ENCODE measurements around the gene DCTPP1. TPM values are rescaled to one million over a fixed set of nuclear protein-coding genes. Genes with fewer than 3 reads are reported as not detected.
A peak's percentile ranks its signal among the peaks of the same experiment; 100 is the strongest.

The DCTPP1 gene
- total and polyA plus RNA-seq, 9 of the 15 experiments (the other 6 are each of a cell fraction or from before 2014, with no cell fraction given): 45.0 to 132 (median 80.6) TPM

- TF ChIP-seq CTBP1 (IDR thresholded peaks at IDR 0.05; ENCODE audit: borderline replicate concordance) (no peak), SMARCA4 (IDR thresholded peaks at IDR 0.05) (peak; percentile 86), ERF (CRISPR knock-in tag; IDR thresholded peaks at IDR 0.05) (no peak), FOXK1 (CRISPR knock-in tag; IDR thresholded peaks at IDR 0.05; ENCODE audit: borderline replicate concordance) (no peak), ILF3 (IDR thresholded peaks at IDR 0.05; ENCODE audit: borderline replicate concordance) (no peak), KLF16 (IDR thresholded peaks at IDR 0.05) (peak; percentile 78), FOXA1 (IDR thresholded peaks at IDR 0.05; ENCODE audit: borderline replicate concordance) (no peak), SAP30 (IDR thresholded peaks at IDR 0.05; ENCODE audit: borderline replicate concordance, insufficient read depth, low read depth, low read length, poor library complexity, severe bottlenecking) (no peak), TCF7 (IDR thresholded peaks at IDR 0.05; ENCODE audit: borderline replicate concordance) (no peak), ZMIZ1 (IDR thresholded peaks at IDR 0.05; ENCODE audit: low read depth in 2 of 2, low read length in 2 of 2) (0 out of 4 replicates have a peak, but pooled peaks of 1 of the 2 experiments have one; percentile 18), ARID3A (IDR thresholded peaks at IDR 0.05; ENCODE audit: borderline replicate concordance, low read depth, low read length) (no peak), ETS2 (tag; IDR thresholded peaks at IDR 0.05; ENCODE audit: borderline replicate concordance, poor library complexity, severe bottlenecking) (no peak), CBX5 (IDR thresholded peaks at IDR 0.05; ENCODE audit: borderline replicate concordance, low read depth) (no peak), POLR3A (IDR thresholded peaks at IDR 0.05; ENCODE audit: borderline replicate concordance, extremely low read depth, insufficient read depth, insufficient read length) (no peak), GTF2A2 (tag; IDR thresholded peaks at IDR 0.05) (no peak), FOXO4 (CRISPR knock-in tag; IDR thresholded peaks at IDR 0.05) (no peak), ZNF696 (CRISPR knock-in tag; conservative IDR thresholded peaks at IDR 0.05) (no peak), TBL1XR1 (IDR thresholded peaks at IDR 0.05; ENCODE audit: low read length in 2 of 2) (peak; percentile 15 to 48; a peak in 2 of 4 replicates), MTA3 (IDR thresholded peaks at IDR 0.05; ENCODE audit: borderline replicate concordance) (peak; percentile 57; the same call in 1 of the 2 replicates), FOXJ3 (CRISPR knock-in tag; IDR thresholded peaks at IDR 0.05) (no peak), U2AF2 (optimal IDR thresholded peaks at IDR 0.05; ENCODE audit: low read depth, low read length) (no peak)
Observed at GRCh38 chr16:30381291-30382041, 48.4 kb downstream of the DCTPP1 start (continued).

All from K562 (cell line).